Stimulated activated CD8-positive, alpha-beta memory T cell treated with anti-CD3 and anti-CD28 coated beads, Interleukin-12 subunit alpha, Interleukin-12 subunit beta, amount 100 ng/mL, for 24 hours (primary cell): Measurements from ENCODE around the gene TMEM271.

Source experiments
- DNase-seq: peaks from one replicate; pipeline ENCODE4 v3.0.0-alpha.2; 2020; ENCODE audit errors: extremely low read depth

TMEM271 gene

DNA sequence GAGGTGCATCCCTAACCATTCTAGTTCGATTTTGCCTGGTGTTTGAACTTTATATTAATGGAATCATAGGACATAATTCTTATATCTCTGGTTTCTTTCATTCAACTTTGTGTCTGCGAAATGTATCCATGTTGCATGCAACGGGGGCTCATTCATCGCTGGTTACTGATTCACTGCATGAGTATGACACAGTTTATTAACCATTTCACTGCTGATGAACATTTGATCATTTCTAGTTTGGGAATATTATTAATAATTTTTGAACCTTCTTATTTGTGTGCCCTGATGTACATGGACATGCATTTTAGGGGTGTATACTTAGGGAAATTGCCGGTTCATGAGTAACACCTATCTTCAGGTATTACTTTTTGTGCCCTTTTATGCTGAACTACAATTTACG, 5.1 kb upstream of the TMEM271 start:
- no peak for DNase-seq

- DNase-seq = no peak
Observed at GRCh38 chr4:579543-580175, 3.6 kb upstream of the TMEM271 start.

GRCh38 chr4:578451-579443, 2.7 kb upstream of the TMEM271 start:
- no peak for DNase-seq

GRCh38 chr4:577499-578450, 1.7 kb upstream of the TMEM271 start:
- no peak for DNase-seq

DNA sequence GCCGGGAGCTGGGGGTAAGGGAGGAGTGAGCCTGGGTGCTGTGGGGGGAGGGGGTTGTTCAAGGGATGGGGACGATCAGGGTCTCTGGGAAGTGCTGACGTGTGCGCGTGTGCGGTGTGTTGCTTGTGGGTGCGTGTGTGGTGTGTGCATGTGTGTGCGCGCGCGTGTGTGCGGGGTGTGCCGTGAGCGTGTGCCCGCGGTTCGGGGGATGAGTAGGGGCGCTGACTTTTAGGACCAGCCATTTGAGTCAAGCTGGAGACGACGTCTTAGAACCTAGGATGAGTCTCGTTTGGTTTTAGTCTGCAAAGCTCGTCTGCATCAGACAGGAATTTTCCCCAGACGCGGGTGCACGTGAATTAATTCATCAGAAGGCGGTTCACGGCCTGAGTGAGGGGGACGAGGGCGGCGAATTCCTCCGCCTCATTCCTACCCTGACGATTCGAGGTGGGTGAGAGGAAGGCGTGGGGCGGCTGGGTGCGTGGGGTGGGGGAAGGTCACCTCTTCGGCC, 950 bp upstream of the TMEM271 start:
- DNase-seq = no peak

GRCh38 chr4:575281-576141, 584 bp downstream of the TMEM271 start:
- no peak for DNase-seq

DNA sequence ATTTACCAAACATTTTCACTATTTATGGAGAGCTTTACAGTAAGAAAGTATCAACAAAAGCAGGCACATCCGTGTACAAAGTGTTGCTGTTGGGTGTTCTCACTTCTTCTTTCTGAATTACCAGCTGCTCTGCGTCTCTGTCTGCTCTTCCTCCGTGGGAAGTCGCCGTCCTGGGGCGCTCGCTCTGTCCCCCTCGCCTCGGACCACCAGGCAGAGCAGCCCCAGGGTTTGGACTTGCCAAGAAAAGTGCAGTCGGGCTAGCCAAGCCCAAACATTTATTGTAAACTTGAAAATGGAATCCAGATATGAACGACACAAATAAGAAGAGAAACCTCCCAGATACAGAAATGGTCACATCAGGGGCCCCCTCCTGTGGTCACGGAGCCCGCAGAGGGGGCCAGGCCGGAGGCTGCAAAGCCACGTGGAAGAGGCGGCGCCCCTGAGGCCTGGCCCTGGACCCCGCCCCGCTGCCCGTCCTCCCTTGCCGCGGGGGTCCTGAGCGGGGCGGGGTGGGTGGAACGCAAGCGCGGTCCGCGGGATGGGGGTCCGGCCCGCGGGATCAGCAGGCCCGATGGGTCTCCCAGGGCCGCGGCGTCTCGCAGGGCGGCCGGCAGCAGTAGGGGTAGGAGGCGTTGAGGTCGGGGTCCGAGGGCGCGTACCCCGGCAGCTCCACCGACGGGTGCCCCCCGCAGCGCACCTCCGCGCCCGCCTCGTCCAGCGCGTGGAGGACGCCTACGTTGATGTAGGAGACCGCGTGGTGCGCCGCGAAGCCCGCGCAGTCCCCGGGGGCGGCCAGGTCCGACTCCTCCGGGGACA, 1.5 kb downstream of the TMEM271 start:
- no peak for DNase-seq

DNA sequence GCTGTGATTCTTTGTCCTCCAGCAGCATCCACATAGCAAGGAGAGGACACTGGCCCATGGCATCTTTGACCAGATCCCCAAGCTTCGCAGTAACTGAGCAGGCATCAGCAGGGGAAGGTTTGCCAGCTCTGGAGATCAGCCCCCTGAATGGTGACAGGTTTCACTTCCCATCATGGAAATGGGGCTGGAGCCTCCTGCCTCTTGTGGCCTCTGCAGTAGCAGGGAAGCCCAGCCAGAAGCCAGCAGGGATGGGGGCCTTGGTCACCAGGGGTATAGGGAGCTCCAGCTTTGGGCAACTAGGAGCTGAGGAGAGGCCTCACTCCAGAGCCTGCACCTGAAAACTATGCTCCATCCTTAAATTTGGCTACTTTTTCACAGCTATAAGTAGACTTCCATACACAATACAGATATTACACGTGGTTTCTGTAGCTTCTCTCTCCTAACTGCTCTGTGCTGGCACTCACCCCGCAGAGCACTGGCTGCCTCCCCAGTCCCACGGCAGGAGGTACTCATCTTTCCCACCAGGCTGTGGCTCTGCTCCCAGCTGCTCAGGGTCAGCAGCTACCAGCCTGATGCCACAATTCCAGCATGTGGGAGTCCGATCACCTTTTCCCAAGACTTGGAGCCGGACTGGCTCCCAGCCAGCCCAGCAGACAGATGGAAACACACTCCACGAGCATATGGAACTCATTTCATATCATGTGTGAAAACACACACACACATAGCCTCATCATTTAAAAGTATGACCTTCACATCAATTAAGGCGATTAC, 2.8 kb downstream of the TMEM271 start:
- no peak for DNase-seq

DNA sequence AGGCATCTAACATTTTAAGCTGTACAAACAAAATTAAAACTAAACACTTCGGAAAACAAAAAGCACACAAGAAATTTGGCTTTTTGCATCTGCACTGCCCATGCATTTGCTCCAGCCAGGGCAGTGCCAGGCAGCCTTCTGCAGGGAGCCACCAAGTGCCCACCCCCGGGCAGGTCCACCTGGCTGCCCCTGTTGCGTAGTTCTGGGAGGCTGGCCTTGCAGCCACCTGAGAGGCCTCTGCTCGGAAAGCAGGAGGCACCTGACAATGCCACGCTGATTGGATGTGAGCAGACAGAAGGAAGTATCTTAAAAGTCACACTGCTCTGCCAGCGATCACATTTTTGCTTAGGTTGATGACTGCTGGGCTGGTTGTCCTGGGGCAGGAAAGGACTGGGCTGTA, 3.5 kb downstream of the TMEM271 start:
- DNase-seq = no peak

DNA sequence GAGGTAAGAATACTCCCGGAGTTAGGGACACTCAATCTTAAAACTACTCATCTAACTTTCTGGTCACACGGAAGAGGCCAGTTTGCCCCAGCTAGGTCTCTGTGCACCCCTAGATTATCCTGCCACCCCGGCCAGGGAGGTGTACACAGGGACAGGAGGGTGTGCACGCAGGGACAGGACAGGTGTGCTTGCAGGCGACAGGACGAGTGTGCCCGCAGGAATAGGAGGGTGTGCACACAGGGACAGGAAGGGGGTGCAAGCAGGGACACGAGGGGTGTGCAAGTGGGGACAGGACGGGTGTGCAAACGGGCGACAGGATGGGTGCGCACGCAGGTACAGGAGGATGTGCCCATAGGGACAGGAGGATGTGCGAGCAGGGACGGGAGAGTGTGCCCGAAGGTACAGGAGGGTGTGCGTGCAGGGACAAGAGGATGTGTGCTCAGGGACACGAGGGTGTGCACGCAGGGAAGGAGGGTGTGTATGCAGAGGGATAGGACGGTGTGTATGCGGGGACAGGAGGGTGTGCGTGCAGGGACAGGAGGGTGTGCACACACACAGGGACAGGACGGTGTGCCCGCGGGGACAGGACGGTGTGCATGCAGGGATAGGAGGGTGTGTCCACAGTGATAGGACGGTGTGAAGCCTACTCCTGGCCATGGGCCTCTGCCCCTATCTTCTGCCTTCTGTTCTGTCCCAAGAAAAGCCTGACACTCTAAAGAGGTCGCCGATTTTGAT, 4.1 kb downstream of the TMEM271 start:
- no peak for DNase-seq

- DNase-seq = no peak
Observed at GRCh38 chr4:570754-571153, 5.3 kb downstream of the TMEM271 start.

GRCh38 chr4:569958-570667, 6.0 kb downstream of the TMEM271 start:
- DNase-seq = no peak

GRCh38 chr4:568962-569361, 7.1 kb downstream of the TMEM271 start:
- DNase-seq = no peak

DNA sequence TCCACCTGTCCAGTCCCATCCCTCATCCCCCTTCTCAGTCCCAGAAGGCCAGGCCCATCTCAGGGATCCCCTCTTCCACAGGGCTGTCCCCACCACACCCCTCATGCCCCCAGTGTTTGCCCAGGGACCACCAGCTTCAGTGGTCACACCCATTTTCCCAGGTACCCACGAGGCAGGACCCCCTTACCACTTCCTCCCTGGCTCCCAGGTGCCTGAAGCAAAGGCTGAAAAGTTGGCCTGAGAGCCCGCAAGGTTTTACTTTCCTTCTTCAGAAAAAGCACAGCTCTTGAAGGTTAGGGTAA, 7.8 kb downstream of the TMEM271 start:
- DNase-seq = no peak

DNA sequence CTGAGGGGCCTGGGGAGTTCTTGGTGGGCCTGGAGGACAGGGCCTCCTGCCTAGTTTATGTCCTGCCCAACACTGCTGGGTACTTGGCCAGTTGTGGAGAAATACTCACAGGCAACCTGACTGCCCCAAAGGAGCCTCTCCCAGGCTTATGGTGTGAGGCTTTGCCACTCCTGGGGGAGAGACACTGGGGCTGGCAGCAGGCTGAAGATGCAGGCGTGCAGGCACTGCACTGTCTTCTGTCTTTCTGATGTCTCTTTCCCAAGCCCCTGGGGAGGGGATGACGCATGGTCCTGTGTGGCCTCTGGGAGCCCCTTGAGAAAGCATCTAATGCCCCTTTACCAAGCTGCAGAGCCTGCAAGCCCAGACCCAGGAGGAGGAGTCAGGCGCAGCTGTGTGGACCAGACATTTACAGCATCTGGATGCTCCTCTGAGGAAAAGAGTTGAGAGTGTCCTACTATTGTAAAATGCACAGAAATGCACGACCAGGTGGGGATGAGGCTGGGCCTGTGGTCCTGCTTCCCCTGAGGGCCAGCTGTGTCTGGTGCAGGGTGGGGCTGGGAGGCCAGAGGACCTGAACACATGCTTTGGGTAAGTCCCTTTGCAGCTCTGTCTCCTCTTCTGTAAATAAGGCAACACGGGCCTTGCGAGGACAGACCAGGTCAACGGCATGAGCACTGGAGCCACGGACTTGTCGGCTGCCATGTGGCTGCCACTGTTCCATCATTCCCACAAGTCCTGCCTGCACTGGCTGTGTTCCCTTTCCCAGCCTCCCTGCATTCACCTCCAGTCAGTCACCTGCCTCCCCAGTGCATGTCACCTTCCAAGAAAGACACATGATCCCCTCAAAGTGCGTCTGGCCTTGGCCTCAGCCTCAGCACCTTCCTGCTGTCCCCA, 8.4 kb downstream of the TMEM271 start:
- DNase-seq = no peak

DNA sequence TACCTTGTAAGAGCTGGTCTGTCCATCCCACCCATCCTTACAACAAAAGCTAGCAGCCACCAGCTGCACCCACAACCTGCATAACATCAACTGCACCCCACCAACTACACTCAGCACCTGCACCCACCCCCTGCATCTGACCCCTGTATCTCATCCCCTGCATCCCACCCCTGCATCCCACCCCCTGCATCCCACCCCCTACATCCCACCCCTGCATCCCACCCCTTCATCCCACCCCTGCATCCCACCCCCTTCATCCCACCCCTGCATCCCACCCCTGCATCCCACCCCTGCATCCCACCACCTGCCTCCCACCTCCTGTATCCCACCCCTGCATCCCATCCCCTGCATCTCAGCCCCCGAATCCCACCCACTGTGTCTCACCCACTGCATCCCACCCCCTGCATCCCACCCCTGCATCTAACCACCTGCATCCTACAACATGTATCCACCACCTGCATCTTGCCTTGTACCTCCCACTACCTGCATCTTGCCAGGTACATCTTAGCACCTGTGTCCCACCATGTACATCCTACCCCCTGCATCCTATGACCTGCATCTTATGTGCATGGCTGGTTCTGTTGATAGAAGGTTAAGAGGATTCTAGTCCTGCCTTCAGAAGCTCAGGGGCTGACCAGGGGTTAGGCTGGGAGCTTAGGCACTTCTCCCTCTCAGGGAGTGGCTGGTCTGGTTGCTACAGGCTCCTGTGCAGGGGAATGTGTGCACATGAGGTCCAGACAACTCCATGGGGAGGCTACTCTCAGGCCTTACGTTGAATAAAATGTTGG, 9.4 kb downstream of the TMEM271 start:
- DNase-seq = no peak
